HG02973 (cell line): ENCODE data around the gene MAPK6.

Experiments used
- ATAC-seq: cut with Tn5 transposase; IDR thresholded peaks from one replicate; pipeline ENCODE4 v1.9.1; 2021; ENCODE audit warnings: moderate library complexity; ENCODE audit not compliant: unreplicated experiment

The MAPK6 gene

GRCh38 chr15:52100807-52101442 is 81.9 kb downstream of the MAPK6 start:
- no peak for ATAC-seq

GRCh38 chr15:52101542-52102323 is 82.7 kb downstream of the MAPK6 start:
- peak; percentile 37 for ATAC-seq

DNA sequence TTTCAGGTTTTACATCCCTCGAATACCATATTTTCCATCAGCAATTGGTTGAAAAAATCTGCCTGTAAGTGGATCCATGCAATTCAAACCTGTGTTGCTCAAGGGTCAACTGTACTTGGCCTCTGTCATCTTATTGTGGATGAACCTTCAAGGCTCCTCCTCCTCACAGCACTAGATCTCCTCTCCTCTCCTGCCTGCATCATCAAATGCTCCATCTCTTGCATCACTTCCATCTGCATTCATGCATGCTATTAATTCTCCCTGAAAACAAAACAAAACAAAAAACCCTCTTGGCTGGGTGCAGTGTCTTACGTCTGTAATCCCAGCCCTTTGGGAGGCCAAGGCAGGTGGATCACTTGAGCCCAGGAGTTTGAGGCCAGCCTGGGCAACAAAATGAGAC is 83.4 kb downstream of the MAPK6 start:
- ATAC-seq = no peak

GRCh38 chr15:52103217-52104207 is 84.5 kb downstream of the MAPK6 start:
- peak; percentile 67 for ATAC-seq

GRCh38 chr15:52104532-52105004 is 85.5 kb downstream of the MAPK6 start:
- ATAC-seq = no peak

- no peak for ATAC-seq
Measured at GRCh38 chr15:52105846-52106245, 86.8 kb downstream of the MAPK6 start.

DNA sequence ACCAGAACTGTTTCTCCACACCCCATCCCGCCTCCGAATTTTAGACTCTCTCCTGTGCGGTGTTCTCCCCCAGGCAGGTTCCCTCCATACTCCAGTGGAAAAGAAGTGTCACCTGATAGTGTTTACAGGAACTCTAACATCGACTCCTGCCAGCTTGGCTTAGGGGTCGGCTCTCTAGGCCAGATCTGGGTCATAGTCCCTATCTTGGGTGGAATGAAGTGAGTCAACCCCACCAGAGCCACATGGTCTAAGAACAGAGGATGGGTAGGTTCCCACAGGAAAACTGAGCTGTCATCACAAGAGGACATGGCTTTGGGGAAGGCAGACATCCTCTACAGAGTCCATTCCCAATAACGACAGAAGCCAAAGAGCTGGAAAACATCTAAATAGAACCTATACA is 87.6 kb downstream of the MAPK6 start:
- ATAC-seq = no peak

DNA sequence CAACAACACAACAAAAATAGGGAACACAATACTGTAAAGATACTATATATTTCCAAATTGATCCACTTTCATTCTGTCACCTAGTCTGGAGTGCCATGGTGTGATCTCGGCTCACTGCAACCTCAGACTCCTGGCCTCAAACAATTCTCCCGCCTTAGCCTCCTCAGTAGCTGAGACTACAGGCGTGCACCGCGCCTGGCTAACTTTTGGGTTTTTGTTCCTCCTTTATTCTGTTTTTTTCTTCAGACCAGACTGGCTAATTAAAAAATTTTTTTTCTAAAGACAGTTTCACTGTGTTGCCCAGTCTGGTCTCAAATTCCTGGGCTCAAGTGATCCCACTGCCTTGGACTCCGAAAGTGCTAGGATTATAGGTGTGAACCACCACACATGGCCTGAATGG is 88.2 kb downstream of the MAPK6 start:
- no peak for ATAC-seq

DNA sequence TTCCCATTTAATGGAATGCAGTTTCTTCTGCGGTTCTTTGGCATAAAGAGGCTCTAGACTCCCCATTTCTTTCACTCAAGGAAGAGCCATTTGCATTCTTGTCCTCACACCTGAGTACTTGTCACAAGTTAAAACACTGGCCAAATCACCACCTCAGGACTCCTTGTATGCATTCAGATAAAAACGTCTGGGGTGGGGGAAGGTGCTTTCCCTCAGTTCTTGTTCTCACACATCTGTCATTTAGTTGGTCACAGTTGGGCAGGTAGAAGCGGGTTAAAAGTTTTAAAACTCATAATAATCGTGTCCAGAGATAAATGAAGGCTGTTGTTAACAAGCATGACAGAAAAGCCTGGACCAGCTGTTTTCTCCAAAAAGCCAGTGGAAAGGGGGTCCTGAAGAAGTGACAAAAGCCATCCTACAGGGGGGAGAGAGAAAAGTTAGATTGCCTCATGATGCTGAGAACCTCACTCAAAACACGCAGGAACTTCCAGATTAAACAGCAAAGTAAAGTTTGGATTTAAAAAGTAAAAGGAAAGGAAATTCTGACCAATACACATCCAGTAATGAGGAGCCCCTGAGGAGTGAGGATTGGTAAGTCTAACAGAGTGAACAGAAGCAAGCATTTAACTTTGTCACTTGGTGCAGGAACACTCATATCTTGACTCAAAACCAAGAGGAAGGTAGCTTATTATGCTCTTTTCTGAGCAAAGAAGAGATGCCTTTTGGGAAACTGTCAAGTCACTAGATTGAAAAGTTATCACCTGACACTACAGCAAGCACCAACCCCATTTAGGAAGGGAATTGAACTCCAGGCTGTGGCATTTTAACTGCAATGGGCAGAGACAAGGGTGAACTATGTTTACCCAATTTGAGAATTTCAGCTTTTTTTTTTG is 90.8 kb downstream of the MAPK6 start:
- peak; percentile 40 for ATAC-seq

DNA sequence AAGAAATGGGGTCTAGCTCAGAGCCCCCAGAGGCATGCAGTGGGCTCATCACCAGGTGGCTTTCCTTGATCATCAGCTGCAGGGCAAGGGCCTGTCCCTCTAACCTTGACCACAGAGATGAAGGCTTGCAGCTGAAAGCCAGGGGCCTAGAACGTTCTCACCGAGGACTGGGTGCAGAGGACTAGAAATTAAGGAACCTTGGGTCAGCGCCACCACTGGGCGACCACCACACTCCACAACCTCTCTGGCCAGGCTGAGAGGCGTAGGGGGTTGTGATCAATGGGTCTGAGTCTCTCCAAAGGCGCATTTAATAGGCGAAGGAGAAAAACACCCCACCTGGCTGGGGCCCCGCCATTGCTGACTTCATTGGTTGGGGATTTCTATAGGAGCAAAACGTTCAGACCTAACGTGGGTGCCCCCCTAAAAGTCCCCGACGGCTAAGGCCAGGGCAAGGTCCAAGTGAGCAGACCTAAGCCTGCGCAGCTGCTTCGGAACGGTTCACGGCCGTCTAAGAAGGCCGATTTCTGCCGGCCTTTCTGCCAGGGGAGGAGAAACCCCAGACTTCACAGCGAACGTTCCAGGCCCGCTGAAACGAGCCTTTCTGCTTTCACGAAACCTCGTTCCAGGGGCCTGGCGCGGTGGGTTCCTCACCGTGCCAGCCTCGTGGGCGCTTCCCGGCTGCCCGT is 92.6 kb downstream of the MAPK6 start:
- no peak for ATAC-seq

DNA sequence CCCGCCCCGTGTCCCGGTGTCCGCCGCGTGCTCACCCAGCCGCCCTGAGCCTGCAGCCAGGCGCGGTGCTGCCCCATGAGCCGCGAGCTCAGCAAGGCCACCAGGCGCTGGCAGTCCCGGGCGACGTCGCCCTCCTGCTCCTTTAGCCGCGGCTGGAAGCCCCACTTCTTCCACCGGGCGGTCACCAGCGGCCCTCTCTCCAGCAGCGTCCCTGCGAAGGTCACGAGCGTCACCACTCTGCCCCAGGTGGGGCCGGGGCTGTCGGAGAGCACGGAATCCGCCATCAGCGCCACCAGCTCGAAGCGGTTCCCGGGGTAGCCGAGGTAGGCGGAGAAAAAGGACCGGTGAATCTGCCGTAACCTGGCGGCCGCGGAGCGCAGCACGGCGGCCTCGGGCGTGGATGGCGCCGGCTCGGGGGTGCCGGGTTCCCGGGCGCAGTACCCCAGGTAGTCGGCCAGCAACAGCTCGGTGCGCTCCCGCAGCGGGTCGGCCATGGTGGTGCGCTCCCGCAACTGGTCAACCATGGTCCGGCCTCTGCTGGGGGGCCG is 93.3 kb downstream of the MAPK6 start:
- no peak for ATAC-seq

- no peak for ATAC-seq
Measured at GRCh38 chr15:52113235-52113634, 94.2 kb downstream of the MAPK6 start.

- ATAC-seq = no peak
Measured at GRCh38 chr15:52113708-52114107, 94.7 kb downstream of the MAPK6 start.

DNA sequence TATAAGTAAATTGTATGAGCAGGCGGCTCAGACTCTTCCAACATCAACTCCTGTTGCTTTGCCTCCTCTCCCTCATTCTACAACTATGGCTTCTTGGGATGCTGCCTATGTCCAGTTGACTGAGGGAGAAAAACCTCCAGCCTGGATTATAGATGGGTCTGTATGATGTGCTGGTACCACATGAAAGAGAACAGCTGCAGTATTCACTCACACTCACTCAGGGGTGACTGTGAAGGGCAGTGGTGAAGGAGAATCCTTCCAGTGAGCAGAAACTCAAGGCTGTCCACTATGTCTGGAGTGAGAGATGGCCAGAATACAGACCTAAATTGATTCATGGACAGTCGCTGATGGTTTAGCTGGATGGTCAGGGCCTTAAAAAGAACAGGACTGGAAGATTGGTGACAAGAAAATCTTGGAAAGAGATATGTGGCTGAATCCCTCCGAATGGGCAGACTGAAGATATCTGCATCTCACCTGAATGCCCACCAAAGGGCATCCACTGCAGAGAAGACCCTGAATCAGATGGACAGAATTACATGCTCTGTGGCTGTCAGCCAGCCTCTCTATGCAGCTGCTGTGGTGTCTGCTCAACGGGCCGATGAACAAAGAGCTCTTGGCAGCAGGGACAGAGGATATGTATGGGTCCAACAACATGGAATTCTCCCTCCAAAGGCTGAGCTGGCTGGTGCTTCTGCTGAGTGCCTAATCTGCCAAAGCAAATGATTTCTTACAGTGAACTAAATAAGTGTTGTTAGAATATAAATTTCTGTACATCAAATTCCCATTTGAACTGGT is 95.4 kb downstream of the MAPK6 start:
- ATAC-seq = no peak

DNA sequence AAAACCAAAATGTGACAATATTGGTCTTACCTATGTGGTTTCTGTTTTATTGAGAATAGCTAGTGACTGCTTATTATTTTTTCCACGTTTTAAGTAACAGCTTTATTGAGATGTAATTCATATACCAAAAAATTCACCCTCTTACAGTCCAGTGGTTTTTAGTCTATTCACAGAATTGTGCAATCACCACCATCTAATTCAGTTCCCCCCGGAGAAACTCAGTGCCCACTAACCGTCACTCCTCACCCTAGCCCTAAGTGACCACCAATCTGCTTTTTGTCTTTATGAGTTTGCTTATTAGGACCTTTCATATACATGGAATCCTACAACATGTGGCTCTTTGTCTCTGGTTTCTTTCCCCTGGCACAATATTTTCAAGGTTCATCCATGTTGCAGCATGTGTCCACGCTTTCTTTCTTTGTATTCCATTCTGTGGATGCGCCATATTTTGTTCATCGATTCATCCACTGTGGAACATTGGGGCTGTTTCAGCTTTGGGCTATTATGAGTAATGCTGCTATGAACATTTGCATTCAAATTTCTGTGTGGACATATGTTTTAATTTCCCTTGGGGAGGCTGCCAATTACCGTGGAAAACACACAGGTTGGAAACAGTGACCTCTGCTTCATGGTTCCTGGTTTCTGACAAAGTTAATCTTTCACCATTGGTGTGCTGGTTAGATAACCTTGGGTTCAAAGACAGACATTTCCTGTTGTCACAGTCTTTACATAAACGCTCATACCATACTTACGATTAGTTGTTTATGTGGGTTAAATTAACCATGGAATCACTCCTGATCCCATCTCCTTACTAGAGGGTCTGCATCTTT is 96.8 kb downstream of the MAPK6 start:
- no peak for ATAC-seq
